CD4-positive, alpha-beta T cell treated with Interleukin-6 for 4 hours (primary cell): ENCODE results near the gene AMY1B.
"Not testable (repeated sequence)": the region's sequence is repeated elsewhere in the genome, so short reads cannot be mapped to it uniquely, and the experiment has no call there.

Experiments used
- DNase-seq: peaks from one replicate; pipeline ENCODE4 v3.0.0-alpha.2; 2020; ENCODE audit warnings: mixed read lengths

Gene AMY1B

DNA sequence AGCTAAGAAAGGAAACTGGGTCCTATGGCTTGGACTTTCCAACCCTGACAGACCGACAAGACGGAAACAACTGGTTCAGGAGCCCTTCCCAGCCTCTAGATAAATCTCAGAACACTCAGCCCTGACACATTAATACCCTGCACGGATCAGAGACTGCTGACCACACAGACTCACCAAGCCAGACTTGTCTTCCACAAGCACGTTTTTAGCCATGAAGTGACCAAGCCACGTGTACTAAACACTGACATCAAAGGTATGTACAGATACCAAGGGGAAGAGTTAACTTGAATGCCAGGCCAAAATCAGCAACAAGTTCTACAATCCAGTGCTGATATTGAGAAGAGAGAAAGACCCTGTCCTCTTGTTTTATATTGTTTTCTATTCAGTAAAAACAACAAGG lies at the start of gene AMY1B:
AMY1B (minus strand) TSS at position 101 of the 400 bp plus-strand sequence. CDS start 571 bp downstream, outside the sequence.
- not testable (repeated sequence) for DNase-seq

DNA sequence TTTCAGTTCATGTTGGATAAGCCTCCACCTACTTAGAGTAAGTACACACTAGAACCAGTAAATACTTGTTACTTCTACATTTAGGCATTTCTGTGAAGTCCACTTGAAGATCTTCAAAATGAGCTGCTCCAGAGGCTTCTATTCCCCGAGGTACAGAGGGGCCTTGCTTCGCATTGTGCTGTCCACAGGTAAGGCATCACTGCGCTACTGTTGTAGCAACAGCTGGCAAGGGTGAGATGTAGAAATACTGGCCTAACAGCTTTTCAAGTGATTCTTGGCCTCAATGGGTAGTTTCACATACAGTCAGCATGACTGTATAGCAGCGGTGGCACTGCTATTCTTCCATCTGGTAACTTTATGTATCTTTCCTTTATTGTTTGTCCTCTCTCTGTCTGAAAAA lies 49.0 kb upstream of the AMY1B start:
- not testable (repeated sequence) for DNase-seq

DNA sequence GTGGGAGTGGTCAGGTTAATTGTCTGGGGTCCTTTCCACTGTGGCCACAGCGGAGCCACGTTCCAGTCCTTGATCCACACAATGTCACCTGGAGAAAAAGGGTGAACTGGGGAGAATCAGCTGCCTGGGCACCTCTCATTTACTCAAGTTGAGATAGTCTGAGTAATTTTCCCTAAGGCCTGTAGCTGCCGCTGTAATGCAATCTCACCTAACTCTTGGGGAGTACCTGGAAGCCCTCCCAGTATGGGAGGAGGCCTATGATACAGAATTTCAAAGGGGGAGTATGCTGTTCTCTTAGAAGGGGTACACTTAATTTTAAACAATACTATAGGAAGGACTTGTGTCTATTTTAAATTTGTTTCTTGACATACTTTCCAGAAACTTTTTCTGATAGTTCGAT lies 48.4 kb upstream of the AMY1B start:
- not testable (repeated sequence) for DNase-seq

DNA sequence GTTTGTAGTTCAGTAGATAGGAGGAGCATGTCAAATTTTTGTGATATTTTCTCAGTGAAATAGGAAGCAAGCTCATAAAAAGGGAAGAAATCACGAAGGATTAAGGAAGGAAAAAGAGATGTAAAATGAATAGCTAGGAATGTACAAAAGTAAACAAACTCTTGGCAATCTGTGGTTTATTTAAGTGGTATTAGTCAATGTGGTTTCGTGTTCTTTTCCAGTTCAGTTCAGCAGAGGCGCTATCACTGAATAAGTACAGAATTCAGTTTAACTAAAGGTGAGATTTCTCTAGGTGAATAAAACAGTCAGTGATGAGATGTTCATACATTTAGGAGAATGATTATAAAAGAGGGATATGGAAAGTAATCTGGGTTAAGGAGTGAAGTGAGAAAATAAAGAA lies 42.0 kb upstream of the AMY1B start:
- DNase-seq, result not testable (repeated sequence)

DNA sequence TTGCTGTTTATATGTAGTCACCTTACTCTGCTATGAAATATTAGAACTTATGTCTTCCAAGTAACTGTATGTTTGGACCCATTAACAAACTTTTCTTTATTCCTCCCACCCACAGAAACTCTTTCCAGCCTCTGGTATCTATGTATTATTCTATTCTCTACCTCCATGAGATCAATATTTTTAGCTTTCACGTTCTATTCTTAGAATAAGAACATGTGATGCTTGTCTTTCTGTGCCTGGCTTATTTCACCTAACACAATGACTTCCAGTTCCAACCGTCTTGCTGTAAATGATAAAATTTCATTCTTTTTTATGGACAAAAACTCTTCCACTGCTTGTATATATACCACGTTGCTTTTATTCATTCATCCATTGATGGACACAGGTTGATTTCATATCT lies 39.3 kb upstream of the AMY1B start:
- DNase-seq, result not testable (repeated sequence)

DNA sequence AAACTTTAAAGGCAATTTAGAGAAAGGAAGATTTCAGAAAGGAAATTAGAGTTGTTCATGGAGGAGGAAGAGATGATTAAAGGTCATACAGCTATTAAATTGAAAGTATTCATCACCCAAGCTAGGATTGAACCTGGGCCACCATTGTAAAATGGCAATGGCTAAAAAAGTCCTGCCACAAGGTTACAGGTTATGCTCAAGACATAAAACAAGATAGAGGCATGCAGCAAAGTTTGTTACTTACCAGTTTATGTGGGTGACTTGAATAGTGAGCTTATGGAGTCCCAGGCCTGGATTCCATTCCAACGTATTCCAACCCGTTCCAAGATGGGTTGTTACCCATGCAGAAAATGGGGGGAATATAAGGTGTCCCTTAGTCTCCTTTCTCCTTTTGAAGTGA lies 25.5 kb upstream of the AMY1B start:
- DNase-seq, result not testable (repeated sequence)

DNA sequence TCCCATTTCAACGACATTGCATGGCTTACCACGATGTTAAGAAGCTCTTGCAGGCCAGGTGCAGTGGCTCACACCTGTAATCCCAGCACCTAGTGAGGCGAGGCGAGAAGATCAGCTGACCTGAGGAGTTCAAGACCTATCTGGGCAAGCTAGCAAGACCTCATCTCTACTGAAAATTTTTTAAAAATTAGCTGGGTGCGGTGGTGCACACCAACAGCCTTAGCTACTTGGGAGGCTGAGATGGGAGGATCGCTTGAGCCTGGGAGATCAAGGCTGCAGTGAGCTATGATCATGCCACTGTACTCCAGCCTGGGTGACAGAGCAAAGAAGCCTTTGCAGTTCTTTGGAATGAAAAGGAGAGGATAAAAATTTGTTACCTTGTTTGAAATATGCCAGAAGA lies 21.4 kb upstream of the AMY1B start:
- not testable (repeated sequence) for DNase-seq

DNA sequence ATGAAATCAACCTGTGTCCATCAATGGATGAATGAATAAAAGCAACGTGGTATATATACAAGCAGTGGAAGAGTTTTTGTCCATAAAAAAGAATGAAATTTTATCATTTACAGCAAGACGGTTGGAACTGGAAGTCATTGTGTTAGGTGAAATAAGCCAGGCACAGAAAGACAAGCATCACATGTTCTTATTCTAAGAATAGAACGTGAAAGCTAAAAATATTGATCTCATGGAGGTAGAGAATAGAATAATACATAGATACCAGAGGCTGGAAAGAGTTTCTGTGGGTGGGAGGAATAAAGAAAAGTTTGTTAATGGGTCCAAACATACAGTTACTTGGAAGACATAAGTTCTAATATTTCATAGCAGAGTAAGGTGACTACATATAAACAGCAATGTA lies 14.4 kb upstream of the AMY1B start:
- DNase-seq, result not testable (repeated sequence)

DNA sequence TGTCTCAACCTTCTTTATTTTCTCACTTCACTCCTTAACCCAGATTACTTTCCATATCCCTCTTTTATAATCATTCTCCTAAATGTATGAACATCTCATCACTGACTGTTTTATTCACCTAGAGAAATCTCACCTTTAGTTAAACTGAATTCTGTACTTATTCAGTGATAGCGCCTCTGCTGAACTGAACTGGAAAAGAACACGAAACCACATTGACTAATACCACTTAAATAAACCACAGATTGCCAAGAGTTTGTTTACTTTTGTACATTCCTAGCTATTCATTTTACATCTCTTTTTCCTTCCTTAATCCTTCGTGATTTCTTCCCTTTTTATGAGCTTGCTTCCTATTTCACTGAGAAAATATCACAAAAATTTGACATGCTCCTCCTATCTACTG lies 11.7 kb upstream of the AMY1B start:
- DNase-seq, result not testable (repeated sequence)

DNA sequence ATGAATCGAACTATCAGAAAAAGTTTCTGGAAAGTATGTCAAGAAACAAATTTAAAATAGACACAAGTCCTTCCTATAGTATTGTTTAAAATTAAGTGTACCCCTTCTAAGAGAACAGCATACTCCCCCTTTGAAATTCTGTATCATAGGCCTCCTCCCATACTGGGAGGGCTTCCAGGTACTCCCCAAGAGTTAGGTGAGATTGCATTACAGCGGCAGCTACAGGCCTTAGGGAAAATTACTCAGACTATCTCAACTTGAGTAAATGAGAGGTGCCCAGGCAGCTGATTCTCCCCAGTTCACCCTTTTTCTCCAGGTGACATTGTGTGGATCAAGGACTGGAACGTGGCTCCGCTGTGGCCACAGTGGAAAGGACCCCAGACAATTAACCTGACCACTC lies 5.2 kb upstream of the AMY1B start:
- not testable (repeated sequence) for DNase-seq

DNA sequence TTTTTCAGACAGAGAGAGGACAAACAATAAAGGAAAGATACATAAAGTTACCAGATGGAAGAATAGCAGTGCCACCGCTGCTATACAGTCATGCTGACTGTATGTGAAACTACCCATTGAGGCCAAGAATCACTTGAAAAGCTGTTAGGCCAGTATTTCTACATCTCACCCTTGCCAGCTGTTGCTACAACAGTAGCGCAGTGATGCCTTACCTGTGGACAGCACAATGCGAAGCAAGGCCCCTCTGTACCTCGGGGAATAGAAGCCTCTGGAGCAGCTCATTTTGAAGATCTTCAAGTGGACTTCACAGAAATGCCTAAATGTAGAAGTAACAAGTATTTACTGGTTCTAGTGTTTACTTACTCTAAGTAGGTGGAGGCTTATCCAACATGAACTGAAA lies 4.7 kb upstream of the AMY1B start:
- not testable (repeated sequence) for DNase-seq

DNA sequence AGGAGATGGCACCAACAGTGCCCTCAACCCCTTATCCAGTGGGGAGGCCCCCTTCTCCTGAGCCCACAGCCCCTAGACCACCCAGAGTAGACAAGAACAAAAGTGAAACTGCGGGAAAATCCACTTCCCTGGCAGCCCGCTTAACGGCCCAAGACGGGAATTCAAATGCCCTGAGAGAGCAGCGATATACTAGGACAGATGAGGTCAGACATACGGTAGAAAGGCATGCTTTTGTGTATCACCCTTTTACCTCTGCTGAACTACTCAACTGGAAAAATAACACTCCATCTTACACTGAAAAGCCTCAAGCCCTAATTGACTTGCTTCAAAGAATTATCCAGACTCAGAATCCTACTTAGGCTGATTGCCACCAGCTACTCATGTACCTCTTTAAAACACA lies 1.4 kb upstream of the AMY1B start:
- DNase-seq, result not testable (repeated sequence)

DNA sequence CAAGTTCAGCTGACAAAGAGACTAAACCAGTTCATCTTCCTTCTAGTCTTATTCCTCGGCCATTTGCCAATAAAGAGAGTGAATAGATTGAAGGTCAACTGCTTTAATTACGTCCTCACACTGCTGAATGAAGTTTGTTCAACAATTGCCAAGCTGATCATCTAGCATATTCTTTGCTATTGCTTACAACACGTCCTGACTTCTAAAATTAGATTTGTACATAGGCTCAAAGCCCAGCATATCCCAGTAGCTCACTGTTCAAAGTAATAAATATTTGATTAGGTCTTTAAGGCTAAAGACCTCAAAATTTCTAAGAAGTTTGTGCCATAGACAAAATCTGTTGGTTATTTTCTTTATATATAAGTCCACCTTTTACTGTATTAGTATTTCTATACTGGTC lies 19.7 kb downstream of the AMY1B start:
- not testable (repeated sequence) for DNase-seq

DNA sequence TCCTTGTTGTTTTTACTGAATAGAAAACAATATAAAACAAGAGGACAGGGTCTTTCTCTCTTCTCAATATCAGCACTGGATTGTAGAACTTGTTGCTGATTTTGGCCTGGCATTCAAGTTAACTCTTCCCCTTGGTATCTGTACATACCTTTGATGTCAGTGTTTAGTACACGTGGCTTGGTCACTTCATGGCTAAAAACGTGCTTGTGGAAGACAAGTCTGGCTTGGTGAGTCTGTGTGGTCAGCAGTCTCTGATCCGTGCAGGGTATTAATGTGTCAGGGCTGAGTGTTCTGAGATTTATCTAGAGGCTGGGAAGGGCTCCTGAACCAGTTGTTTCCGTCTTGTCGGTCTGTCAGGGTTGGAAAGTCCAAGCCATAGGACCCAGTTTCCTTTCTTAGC lies 40.5 kb downstream of the AMY1B start, which contains the start of gene AMY1A:
AMY1A (plus strand) TSS at position 301 of the 400 bp plus-strand sequence. CDS start 571 bp downstream, outside the sequence.
- not testable (repeated sequence) for DNase-seq

DNA sequence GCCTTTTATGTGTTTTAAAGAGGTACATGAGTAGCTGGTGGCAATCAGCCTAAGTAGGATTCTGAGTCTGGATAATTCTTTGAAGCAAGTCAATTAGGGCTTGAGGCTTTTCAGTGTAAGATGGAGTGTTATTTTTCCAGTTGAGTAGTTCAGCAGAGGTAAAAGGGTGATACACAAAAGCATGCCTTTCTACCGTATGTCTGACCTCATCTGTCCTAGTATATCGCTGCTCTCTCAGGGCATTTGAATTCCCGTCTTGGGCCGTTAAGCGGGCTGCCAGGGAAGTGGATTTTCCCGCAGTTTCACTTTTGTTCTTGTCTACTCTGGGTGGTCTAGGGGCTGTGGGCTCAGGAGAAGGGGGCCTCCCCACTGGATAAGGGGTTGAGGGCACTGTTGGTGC lies 41.9 kb downstream of the AMY1B start:
- not testable (repeated sequence) for DNase-seq

DNA sequence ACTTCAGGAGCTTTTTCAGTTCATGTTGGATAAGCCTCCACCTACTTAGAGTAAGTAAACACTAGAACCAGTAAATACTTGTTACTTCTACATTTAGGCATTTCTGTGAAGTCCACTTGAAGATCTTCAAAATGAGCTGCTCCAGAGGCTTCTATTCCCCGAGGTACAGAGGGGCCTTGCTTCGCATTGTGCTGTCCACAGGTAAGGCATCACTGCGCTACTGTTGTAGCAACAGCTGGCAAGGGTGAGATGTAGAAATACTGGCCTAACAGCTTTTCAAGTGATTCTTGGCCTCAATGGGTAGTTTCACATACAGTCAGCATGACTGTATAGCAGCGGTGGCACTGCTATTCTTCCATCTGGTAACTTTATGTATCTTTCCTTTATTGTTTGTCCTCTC lies 45.1 kb downstream of the AMY1B start:
- not testable (repeated sequence) for DNase-seq

DNA sequence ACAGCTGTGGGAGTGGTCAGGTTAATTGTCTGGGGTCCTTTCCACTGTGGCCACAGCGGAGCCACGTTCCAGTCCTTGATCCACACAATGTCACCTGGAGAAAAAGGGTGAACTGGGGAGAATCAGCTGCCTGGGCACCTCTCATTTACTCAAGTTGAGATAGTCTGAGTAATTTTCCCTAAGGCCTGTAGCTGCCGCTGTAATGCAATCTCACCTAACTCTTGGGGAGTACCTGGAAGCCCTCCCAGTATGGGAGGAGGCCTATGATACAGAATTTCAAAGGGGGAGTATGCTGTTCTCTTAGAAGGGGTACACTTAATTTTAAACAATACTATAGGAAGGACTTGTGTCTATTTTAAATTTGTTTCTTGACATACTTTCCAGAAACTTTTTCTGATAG lies 45.7 kb downstream of the AMY1B start:
- DNase-seq, result not testable (repeated sequence)

DNA sequence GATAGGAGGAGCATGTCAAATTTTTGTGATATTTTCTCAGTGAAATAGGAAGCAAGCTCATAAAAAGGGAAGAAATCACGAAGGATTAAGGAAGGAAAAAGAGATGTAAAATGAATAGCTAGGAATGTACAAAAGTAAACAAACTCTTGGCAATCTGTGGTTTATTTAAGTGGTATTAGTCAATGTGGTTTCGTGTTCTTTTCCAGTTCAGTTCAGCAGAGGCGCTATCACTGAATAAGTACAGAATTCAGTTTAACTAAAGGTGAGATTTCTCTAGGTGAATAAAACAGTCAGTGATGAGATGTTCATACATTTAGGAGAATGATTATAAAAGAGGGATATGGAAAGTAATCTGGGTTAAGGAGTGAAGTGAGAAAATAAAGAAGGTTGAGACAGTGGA lies 52.1 kb downstream of the AMY1B start:
- DNase-seq, result not testable (repeated sequence)

DNA sequence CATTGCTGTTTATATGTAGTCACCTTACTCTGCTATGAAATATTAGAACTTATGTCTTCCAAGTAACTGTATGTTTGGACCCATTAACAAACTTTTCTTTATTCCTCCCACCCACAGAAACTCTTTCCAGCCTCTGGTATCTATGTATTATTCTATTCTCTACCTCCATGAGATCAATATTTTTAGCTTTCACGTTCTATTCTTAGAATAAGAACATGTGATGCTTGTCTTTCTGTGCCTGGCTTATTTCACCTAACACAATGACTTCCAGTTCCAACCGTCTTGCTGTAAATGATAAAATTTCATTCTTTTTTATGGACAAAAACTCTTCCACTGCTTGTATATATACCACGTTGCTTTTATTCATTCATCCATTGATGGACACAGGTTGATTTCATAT lies 54.8 kb downstream of the AMY1B start:
- not testable (repeated sequence) for DNase-seq
